ENCODE data around the gene PECR. TPM values are rescaled to one million over a fixed set of nuclear protein-coding genes. Genes with fewer than 3 reads are reported as not detected.

The PECR gene
- 11.6 and 15.7 TPM in 2 replicates for total RNA-seq

DNA sequence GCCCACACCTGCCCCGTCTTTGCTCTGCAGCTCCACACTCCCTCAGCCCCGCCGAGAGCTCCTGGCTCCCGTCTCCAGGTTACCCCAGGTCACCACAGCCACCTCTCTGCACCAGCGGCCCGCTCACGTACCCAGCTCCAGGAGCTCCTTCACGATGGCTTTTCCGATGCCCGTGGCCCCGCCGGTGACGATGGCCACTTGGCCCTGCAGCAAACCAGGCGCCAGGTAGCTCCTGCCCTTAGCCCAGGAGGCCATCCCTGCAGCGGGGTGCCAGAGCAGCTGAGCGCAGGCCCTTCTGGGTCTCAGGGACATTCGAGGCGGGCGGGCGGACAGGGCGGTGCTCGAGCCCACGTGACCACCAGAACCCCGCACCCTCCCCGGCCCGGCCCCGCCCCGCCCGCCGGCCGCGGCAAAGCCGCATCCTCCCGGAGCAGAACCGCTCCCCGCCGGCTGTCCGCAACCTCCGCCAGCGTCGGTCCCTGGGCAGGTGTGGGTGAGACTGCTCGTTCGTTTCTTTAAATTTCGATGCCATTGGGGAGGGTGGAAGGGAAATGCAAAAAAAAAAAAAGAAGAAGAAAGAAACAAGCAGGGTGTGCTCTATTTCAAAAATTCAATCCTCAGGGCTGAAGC lies at the start of gene PECR, which contains the start of gene TMEM169:
PECR (minus strand) TSS at position 323 of the 630 bp plus-strand sequence; CDS start at position 255, 68 bp downstream.
TMEM169 (plus strand) TSS at position 433 of the 630 bp plus-strand sequence. CDS start 14,045 bp downstream, outside the sequence.

DNA sequence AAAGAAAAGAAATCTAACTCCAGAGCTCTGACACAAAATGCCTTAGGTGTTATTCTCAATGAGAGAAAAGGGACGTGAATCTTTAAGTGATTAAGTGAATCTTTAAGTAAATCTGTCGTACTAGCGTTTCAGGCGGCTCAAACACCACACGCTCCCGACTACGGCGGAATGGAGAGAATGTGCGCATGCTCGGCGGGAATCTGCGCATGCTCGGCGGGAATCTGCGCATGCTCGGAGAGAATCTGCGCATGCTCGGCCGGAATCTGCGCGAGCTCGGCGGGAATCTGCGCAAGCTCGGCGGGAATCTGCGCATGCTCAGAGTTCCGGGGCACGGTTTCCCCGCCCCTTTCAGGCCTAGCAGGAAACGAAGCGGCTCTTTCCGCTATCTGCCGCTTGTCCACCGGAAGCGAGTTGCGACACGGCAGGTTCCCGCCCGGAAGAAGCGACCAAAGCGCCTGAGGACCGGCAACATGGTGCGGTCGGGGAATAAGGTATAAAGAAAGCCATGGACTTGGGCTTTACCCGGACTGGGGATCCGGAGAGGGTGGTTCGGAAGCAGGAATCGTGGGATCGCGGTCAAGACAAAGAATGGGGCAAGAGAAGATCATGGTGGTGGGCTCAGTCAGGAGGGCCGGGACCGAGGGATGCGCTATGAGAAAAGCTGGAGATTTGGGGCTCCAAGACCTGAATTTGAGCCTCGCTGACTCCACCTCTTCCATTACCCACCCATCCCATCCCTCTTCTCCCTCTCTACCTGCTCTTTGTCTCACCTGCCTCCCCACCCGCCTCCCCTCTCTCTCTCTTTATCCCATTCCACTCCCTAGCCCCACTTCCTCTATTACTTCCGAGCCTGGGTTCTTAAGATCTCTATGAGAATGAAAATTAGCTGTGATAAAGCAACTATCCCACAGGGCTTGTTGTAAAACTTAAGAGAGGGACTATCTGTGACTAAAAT lies 27.6 kb upstream of the PECR start, which contains the start of gene XRCC5:
XRCC5 (plus strand) TSS at position 382 of the 955 bp plus-strand sequence; CDS start at position 471, 89 bp downstream.

GRCh38 chr2:216013080-216013909 lies 68.3 kb downstream of the PECR start, which contains the start of gene MREG:
TSS of gene MREG (minus strand) at chr2:216013551. CDS start at chr2:216013327, 224 bp downstream.

Other genes with a start within 250 kb of the PECR start
- 1.2 and 1.7 TPM in 2 replicates for gene MREG, start 68.3 kb downstream of the PECR start, total RNA-seq
- 0.40 and 0.56 TPM in 2 replicates for gene TMEM169, start 110 bp upstream of the PECR start, total RNA-seq
- gene XRCC5, start 27.5 kb upstream of the PECR start, total RNA-seq = 219 and 245 TPM in 2 replicates

Data from aortic smooth muscle cell (primary cell).